ENCODE data around the gene DOCK4.

DOCK4 gene

GRCh38 chr7:112220877-112221434 lies 14.8 kb upstream of the DOCK4 start:
- DNase-seq: no peak

GRCh38 chr7:112215787-112216186 lies 9.6 kb upstream of the DOCK4 start:
- no peak for DNase-seq

- DNase-seq: no peak
Observed at GRCh38 chr7:112214883-112215282, 8.7 kb upstream of the DOCK4 start.

GRCh38 chr7:112214268-112214667 lies 8.1 kb upstream of the DOCK4 start:
- DNase-seq: no peak

- no peak for DNase-seq
Observed at GRCh38 chr7:112213735-112214134, 7.5 kb upstream of the DOCK4 start.

- DNase-seq: no peak
Observed at GRCh38 chr7:112212571-112212970, 6.4 kb upstream of the DOCK4 start.

GRCh38 chr7:112211348-112211907 lies 5.2 kb upstream of the DOCK4 start:
- DNase-seq: no peak

- no peak for DNase-seq
Observed at GRCh38 chr7:112207765-112208164, 1.6 kb upstream of the DOCK4 start.

GRCh38 chr7:112206991-112207592 lies 893 bp upstream of the DOCK4 start:
- DNase-seq: peak; percentile 21 to 70

- DNase-seq: peak; percentile 74 to 89
Observed at GRCh38 chr7:112205343-112206237, 609 bp downstream of the DOCK4 start.

- peak in 1 of 2 experiments; percentile 47 for DNase-seq
Observed at GRCh38 chr7:112204499-112205342, 1.5 kb downstream of the DOCK4 start.

GRCh38 chr7:112203365-112203739 lies 2.8 kb downstream of the DOCK4 start:
- no peak for DNase-seq

- peak in 1 of 2 experiments; percentile 24 for DNase-seq
Observed at GRCh38 chr7:112202816-112203215, 3.4 kb downstream of the DOCK4 start.

- DNase-seq: no peak
Observed at GRCh38 chr7:112201839-112202238, 4.4 kb downstream of the DOCK4 start.

GRCh38 chr7:112201411-112201810 lies 4.8 kb downstream of the DOCK4 start:
- DNase-seq: no peak

GRCh38 chr7:112199672-112200071 lies 6.5 kb downstream of the DOCK4 start:
- no peak for DNase-seq

GRCh38 chr7:112199035-112199655 lies 7.1 kb downstream of the DOCK4 start:
- DNase-seq: no peak

- DNase-seq: no peak
Observed at GRCh38 chr7:112197322-112197721, 8.9 kb downstream of the DOCK4 start.

GRCh38 chr7:112195717-112196116 lies 10.5 kb downstream of the DOCK4 start:
- DNase-seq: no peak

GRCh38 chr7:112193915-112194502 lies 12.2 kb downstream of the DOCK4 start:
- no peak for DNase-seq

GRCh38 chr7:112192236-112193154 lies 13.7 kb downstream of the DOCK4 start:
- DNase-seq: no peak

Data from NCI-H526 (cell line).